DMS153 treated with DMSO at 0.1 percent for 48 hours (cell line): ENCODE data around the gene DSCAML1.

Experiments used
- DNase-seq: peaks from one replicate; lab custom pipeline; 2025; ENCODE audit not compliant: unreplicated experiment; lab: John Stamatoyannopoulos, UW

The DSCAML1 gene

GRCh38 chr11:117505285-117505970, 291.6 kb downstream of the DSCAML1 start:
- DNase-seq, result no peak

GRCh38 chr11:117502779-117503100, 294.3 kb downstream of the DSCAML1 start:
- DNase-seq, result no peak

DNA sequence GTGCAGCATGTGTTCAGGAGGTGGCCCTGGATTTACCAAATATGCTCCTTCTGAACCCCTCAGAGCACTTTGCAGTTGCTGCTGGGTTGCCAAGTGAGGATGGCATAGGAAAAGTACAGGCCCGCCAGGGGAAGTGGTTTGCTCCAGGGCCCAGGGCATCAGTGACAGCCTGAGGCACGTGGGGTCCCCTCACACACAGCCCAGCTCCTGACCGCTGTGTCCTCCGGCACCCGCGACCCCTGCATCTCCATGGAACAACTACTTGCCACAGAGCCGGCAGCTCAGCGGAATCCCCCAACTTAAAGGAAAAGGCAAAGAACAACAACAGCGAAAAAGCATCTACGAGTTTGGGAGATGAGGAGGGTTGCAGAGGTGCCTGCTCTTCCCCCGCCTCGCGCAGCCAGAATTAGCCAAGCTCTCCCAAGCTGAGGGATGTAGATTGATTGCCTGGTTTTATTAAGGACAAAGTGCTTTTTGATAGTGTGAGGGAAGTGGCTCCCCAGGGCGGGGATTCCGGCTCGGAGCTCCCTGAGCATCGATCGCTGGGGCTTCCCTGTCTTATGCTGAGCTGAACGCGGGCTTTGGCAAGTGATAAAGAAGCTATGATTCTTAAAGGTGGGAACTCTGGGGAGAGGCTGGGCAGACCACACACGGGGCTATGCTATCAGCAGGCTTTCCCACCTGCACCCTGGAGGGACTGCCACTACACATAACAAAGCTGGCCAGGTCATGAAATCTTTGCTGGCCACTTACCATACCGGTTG, 294.8 kb downstream of the DSCAML1 start:
- DNase-seq, result no peak

DNA sequence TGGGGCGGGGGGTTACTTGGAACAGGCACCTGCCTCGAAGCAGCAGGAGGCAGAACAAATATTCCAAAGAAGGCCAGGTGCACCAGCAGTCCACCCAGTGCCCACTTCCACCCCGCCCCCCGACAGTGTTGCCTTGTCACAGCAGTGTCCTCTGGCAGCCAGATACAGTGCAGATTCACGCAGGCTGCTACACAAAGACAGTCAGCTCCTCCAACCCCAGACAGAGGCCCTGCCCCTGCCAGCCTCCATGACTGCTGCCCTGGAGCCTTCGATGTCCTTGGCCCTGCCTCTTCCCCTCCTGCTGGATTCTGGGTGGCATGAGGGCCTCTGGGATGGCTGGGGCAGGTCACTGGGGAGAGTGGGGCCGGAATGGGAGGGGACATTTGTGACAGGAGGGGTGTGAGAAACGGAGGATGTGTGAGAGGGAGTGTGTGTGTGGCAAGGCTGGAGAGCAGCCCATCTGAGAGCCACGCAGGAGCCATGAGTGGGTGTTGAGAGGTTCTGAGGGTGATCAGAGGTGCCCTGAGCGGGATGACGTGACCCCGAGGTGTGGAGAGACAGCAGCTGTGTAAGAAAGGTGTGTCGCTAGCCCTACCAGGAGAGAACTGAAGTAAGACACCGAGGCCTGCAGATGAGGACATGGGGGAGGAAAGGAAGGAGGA, 295.6 kb downstream of the DSCAML1 start:
- no peak for DNase-seq

GRCh38 chr11:117498791-117499190, 298.2 kb downstream of the DSCAML1 start:
- peak; percentile 20 for DNase-seq

DNA sequence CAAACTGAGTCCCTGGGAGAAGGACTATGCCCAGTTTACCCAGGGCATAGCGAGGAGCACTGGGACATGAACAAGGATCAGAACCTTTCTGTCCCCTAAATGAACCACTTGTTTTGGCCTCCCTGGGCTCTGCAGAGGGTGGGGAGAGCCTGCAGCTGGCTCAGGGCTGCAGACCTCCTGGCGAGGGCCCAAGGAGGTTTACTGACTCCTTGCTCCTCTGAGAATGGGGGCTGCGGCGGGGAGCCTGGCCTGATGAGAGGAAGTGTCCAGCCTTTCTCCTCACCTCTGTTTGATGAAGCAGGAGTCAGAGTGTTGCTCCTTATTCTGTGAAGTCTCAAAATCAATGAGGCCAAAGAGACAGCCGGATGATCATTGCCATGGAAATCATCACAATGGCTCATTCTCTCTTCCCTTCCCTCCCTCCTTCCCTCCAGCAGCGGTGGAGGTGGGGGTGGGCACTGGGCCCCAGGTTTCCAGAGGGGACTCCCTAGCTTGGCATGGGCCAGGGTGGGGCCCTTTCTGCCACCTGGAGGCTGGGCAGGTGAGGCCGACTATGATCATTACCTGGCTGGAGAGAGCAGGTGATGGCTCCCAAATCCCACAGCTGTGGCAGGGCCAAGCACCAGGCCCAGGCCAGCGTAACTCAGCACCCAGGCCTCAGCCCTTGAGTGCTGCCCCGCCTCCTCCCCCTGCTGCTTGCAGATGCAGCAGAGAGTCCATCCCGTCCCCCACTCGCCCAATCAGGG, 299.6 kb downstream of the DSCAML1 start:
- no peak for DNase-seq

GRCh38 chr11:117495357-117495756, 301.7 kb downstream of the DSCAML1 start:
- DNase-seq, result no peak

DNA sequence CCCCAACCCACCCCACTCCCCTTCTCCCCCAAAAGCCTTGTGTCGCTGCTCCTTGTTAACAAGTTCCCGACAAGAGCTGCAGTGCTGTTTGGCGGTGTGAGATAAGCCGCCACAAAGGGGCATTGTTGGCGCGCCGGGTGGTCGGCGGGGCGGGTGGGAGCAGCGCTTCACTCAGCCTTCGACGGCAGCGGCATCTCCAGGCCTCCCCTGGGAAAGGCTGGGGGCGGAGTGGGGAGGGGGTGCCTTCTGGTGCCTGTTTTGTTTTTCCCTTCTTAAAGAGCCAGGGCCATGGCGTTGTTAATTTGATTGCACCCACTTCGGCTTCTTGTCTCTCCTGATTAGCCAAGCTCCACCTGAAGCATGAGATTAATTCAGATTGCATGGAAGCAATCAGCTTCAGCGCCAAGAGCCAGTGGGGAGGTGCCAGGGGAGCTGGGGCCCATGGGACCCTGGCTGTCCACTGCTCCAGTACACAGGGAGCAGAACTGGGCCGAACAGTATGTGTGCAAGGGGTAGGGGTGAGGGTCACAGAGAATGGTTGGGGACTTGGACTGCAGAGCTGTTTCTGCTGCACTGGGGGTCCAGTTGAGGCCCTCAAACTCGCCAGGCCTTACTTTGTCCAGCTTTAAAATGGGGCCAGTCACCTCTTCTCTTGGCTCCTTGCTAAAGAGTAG, 304.3 kb downstream of the DSCAML1 start:
- no peak for DNase-seq

GRCh38 chr11:117490911-117491310, 306.1 kb downstream of the DSCAML1 start:
- DNase-seq, result no peak

DNA sequence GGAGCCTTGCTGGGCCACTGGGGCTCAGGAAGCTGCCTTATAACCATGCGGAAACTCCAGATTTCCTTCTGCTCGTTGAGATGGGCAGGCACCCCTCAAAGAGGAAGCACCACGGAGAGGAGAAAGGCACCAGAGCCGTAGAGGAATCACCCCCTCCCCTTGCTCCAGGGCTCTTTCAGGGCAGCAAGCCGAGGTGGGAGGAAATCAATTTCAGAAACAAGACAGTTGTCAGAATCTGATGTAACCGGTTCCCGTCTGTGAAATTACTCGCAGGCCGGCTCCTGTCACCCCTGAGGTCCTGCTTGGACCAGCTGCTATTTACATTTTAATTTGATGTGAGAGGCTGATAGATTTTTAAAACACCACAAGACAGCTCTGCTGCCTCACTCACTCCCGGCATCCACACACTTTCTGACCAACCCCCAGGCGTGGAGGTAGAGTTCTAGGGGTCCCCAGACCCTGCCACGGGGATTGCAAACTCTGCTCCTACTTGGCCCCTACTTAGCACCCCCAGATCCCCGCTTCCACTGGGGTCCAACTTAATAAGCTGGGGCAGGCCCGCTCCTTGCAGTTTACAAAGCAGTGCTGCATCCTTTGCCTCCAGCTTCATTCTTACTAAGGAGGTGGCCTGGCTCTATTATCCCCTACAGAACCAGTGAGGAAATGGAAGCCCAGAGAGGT, 306.9 kb downstream of the DSCAML1 start:
- DNase-seq, result no peak

DNA sequence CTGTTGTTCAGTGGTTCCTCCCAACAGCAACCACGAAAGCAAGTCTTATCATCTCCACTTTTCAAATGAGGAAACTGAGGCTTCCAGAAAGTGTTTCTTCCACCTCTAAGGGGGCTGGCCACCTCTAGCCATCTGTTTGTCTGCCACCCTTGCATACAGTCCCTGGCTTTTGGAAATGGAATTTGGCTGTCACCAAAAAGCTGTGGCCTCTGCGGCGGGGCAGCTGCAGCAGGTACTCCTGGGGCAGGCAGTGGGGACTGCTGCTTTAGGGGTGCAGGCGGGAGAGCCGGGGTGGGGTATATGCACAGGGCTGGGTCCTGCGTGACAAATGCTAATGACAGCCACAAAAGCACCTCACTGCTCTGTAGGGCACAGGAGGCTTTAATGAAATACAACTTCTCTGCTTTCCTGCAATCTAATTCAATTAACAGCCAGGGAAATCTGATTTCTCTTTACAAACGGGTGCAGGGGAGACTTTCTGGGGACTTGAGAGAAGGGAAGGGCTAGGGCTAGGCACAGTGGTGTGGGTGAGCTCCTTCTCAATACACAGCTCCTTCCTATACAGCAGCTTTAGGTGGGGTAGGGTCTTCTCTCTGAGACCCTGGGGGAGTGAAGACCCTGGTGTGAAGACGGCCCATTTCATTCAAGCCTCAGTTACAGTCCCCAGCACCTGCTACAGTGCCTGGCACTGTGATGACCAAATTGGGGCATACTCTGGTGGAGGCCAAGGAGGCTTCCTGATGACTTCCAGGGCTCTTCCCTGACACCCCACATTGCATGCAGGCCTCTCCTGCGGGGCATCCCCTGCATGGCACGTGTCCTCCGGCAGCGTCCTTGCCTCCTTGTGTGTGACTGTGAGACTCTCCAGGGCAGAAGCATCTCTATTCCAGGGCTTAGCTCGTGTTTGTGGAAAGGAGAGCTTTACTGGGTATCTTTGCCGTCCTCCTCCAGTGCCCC, 307.7 kb downstream of the DSCAML1 start:
- no peak for DNase-seq

DNA sequence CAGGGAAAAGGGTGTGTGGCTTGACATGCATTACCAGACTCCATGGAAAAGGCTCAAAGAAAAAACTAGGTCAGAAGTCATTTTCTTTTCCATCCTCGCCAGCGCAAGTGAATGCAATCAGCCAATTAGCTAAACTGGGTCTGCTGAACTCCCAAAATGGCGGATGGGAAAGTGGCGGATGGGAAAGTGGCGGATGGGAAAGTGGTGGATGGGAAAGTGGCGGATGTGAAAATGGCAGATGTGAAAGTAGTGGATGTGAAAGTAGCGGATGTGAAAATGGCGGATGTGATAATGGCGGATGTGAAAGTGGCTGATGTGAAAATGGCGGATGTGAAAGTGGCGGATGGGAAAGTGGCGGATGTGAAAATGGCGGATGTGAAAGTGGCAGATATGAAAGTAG, 311.0 kb downstream of the DSCAML1 start:
- no peak for DNase-seq

- no peak for DNase-seq
Observed at GRCh38 chr11:117484156-117484555, 312.9 kb downstream of the DSCAML1 start.

- DNase-seq, result no peak
Observed at GRCh38 chr11:117483372-117483771, 313.6 kb downstream of the DSCAML1 start.

GRCh38 chr11:117482881-117483280, 314.1 kb downstream of the DSCAML1 start:
- no peak for DNase-seq

DNA sequence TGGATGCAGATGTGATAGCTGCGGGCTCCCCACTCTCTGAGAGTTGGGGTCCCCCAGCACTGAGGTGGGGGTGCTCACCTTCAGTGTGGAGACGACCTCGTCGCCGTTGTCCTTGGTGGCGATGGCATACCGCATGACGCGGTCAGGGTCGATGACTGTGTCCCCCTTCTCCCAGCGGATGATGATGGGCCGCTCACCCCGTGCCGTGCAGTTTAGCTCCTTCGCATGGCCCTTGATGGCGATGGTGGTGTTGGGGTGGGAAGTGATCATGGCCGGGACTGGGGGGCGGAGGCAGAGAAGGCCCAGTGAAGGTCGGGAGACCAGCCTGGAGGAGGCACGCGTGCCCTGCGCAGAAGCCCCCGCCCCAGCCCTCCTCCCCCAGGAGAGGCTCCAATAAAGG, 315.1 kb downstream of the DSCAML1 start:
- no peak for DNase-seq

DNA sequence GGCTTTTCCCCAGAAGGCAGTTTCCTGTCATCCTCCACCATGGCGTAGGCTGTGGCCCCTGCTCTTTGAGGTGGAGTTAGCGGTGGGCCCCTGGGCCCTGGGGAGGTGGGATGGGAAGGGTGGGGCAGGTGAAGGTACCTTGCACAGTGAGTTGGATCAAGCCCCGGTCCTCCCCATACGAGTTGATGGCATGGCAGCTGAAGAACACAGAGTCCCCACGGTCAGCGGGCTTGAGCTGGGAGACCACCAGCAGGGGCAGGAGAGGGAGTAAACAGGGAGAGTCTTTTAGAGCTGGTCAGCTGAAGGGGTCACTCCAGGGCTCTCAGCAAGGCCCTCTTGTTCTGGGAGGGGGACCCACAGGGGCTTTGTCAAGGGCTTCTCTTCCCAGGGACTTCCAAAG, 316.0 kb downstream of the DSCAML1 start:
- no peak for DNase-seq

- DNase-seq, result no peak
Observed at GRCh38 chr11:117480221-117480620, 316.8 kb downstream of the DSCAML1 start.

DNA sequence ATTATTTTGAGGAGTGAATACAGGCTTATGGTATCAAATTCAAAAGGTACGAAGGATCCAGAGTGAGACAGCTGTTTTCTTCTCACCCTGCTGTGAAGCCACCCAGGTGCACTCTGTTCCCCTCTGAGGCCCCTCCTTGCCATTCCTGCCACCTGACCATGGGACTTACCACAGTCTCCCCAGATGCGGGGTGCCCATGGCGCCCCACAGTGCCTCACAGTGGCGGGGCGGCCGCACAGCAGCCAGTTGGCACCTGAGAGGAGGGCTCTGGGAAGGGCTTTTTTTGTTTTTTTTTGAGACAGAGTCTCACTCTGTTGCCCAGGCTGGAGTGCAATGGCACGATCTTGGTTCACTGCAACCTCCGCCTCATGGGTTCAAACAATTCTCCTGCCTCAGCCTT, 317.6 kb downstream of the DSCAML1 start:
- no peak for DNase-seq
